Transverse colon (tissue), 4 donors: ENCODE measurements around the gene KCNIP3. TPM values are rescaled to one million over a fixed set of nuclear protein-coding genes. Genes with fewer than 3 reads are reported as not detected.
"Not testable (repeated sequence)": the region's sequence is repeated elsewhere in the genome, so short reads cannot be mapped to it uniquely, and the experiment has no call there.

Experiments
- DNase-seq: peaks from one replicate; pipeline ENCODE4 v3.0.0-alpha.2; 2019
- H3K27ac ChIP-seq, 4 donors: fragments of 200-600 bp; sonication (generic); 2 replicates each; pipeline ENCODE4 v1.5.1; 2016 to 2018; ENCODE audit warnings: inconsistent platforms in 4 of 4
- H3K27me3 ChIP-seq: fragments of 200-600 bp; sonication (generic); 2 replicates; pipeline ENCODE4 v1.5.1; 2017; ENCODE audit warnings: inconsistent platforms
- H3K36me3 ChIP-seq, 4 donors: fragments of 200-600 bp; sonication (generic); 2 replicates each; pipeline ENCODE4 v1.5.1; 2017 to 2019; ENCODE audit warnings: inconsistent platforms in 4 of 4
- H3K4me1 ChIP-seq, 4 donors: fragments of 200-600 bp; sonication (generic); 2 replicates each; pipeline ENCODE4 v1.5.1; 2017 to 2020; ENCODE audit warnings: inconsistent platforms in 4 of 4
- H3K4me3 ChIP-seq, 4 donors: fragments of 200-600 bp; sonication (generic); 1 replicate in 1 of 4; 2 replicates in 3 of 4; pipeline versions ENCODE4 v1.5.1 to v1.6.1; 2017 to 2019; ENCODE audit warnings: inconsistent platforms in 4 of 4
- H3K9me3 ChIP-seq, 2 donors: fragments of 200-600 bp; sonication (generic); 2 replicates each; pipeline ENCODE4 v1.5.1; 2017 to 2019; ENCODE audit warnings: inconsistent platforms in 2 of 2
- CTCF ChIP-seq, 5 experiments: fragments of 200-600 bp in 3 of 5; fragments of 450-650 bp in 2 of 5; sonication (generic) in 3 of 5; IDR thresholded peaks; 1 replicate in 2 of 5; 2 replicates in 3 of 5; pipeline ENCODE4 v1.5.1; 2016 to 2017; ENCODE audit warnings: antibody characterized with exemption in 5 of 5, inconsistent platforms in 3 of 5, mild to moderate bottlenecking in 2 of 5, moderate library complexity in 1 of 5
- EP300 ChIP-seq: sonication (generic); formaldehyde crosslinking; IDR thresholded peaks from one replicate; pipeline ENCODE4 v1.6.1; 2017; ENCODE audit warnings: antibody characterized with exemption, low read depth
- POLR2A ChIP-seq: fragments of 450-650 bp; IDR thresholded peaks from one replicate; pipeline ENCODE4 v1.6.1; 2016; ENCODE audit warnings: antibody characterized with exemption, mild to moderate bottlenecking, moderate library complexity
- POLR2AphosphoS5 ChIP-seq, 3 donors: sonication (generic); formaldehyde crosslinking; IDR thresholded peaks; one replicate each; pipeline ENCODE4 v1.6.1; 2016; ENCODE audit warnings: antibody characterized with exemption in 3 of 3
- WGBS, 2 donors: methylation state at CpG; one replicate each; pipeline ENCODE4 v1.1.5; 2018; ENCODE audit warnings: low coverage in 1 of 2; 5-methylcytosine and 5-hydroxymethylcytosine counted together
- in situ Hi-C, 4 donors: fragments of 200-750 bp; cut with MboI; loops; one replicate each; pipeline versions ENCODE4 v1.15.0 to v1.15.1; 2017; ENCODE audit warnings: low sequenced_read_pairs in 3 of 4, low pct_ligation_motif_present in 1 of 4, low pct_unique_long_range_greater_than_20kb in 1 of 4
- intact Hi-C: fragments of 100-400 bp; cut with DNase I; formaldehyde crosslinking; loops from one replicate; pipeline ENCODE4 v1.15.1; 2023; ENCODE audit warnings: low total_unique reads
- total RNA-seq, 4 donors: library from RNA; depleted of rRNA; stranded (reverse); fragments of >200 nt; gene quantifications; one replicate each; pipeline ENCODE4 v1.1.0, GENCODE V29; 2016

KCNIP3 gene
- total RNA-seq, 4 donors from 2014 or later: 1.8 to 4.0 (median 2.2) TPM

DNA sequence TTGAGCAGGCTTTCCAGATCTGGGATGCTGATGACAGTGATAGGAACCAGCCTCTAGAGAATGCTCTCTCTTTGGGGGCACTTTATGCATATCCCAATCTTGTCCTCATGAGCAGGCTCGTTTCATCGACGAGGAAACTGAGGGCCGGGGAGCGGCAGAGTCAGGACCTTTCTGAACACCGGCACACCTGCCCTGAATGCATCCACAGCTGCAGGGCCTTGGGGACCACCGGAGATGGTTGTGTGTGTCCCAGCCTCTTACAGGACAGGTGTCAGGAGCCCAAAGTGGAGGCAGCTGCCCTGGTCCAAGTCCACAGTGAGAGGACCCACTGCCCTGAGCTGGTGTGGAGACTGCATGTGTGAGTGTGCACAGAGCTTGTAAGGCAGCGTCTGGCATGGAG lies 57.8 kb downstream of the KCNIP3 start:
- Histone ChIP-seq H3K27ac (no peak overlapping the region), H3K9me3 (no peaks in the 10 kb centered on the region), H3K4me1 (no peaks in the 10 kb centered on the region), H3K36me3 (no peaks in the 10 kb centered on the region), H3K4me3 (no peak overlapping the region), H3K27me3 (no peaks in the 10 kb centered on the region)
- DNase-seq: no peak
- TF ChIP-seq POLR2A (no peak), POLR2AphosphoS5 (IDR thresholded peaks at IDR 0.05) (no peak), EP300 (no peak), CTCF (IDR thresholded peaks at IDR 0.05) (no peak)
- in situ Hi-C loops: no loop called here
- WGBS, 2 donors: 93 to 100% methylated on average over 1 to 8 of the region's 8 CpGs
- intact Hi-C loops: no loop called here

GRCh38 chr2:95355486-95355885 lies 58.3 kb downstream of the KCNIP3 start:
- in situ Hi-C loops, H3K27ac ChIP-seq, H3K4me1 ChIP-seq, DNase-seq, H3K4me3 ChIP-seq, H3K9me3 ChIP-seq, intact Hi-C loops, H3K36me3 ChIP-seq, H3K27me3 ChIP-seq: not testable (repeated sequence)
- 87% methylated on average over 5 of the region's 5 CpGs; no CpG with 5 or more reads in 1 of the 2 donors for WGBS, 2 donors

DNA sequence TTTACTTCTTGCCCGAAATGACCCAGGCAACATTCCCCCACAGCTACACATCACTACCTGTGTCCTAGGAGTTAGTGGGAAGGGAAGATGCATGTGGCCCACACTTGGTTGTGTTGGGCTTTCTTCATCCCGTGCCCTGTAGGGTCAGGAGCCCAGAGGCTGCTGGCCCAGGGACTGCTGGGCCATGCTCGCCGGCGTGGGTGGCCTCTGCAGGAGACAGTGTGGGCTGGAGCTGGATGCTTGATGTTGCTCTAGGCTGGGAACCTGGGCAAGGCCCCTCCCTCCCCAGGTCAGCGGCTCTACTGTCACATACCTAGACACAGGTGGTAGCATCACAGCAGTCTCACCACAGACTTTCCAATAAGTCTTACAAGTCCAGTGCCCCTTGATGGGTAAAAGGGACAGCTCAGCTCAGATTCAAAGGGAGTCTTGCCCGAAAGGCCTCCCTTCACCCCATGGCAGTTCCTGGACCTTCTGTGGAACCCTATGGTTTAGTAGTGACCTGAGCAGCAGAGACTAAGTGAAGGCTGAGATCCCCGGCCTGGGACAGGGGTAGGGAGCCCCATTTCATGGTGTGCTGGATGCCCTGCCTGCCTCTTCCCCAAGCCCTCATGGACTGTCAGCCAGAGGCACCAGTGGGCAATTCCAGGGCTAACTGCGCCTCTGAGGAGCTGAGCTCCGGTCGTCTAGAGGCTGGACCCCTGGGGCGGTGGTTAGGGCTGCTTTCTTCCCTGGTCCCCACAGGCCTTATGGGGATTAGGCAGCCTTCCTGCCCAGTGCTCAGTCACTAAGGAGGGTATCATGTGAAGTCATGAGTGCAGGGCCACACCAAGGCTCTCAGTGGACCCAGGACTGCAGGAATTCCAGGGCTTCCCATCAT lies 59.9 kb downstream of the KCNIP3 start:
- Histone ChIP-seq H3K27ac (no peak overlapping the region), H3K4me3 (no peak overlapping the region), H3K27me3 (no peaks in the 10 kb centered on the region), H3K36me3 (no peaks in the 10 kb centered on the region), H3K9me3 (no peaks in the 10 kb centered on the region), H3K4me1 (no peaks in the 10 kb centered on the region)
- TF ChIP-seq EP300 (no peak), POLR2AphosphoS5 (IDR thresholded peaks at IDR 0.05) (no peak), POLR2A (no peak), CTCF (IDR thresholded peaks at IDR 0.05) (no peak)
- WGBS, 2 donors: 87% methylated on average over 9 of the region's 12 CpGs; no CpG with 5 or more reads in 1 of the 2 donors
- no peak for DNase-seq
- in situ Hi-C loops: no loop called here
- intact Hi-C loops: no loop called here

- no peak overlapping the region for H3K27ac ChIP-seq
- intact Hi-C loops (no loop called here), in situ Hi-C loops (no loop called here)
- no peaks in the 10 kb centered on the region for H3K27me3 ChIP-seq
- H3K4me1 ChIP-seq: no peaks in the 10 kb centered on the region
- no peak overlapping the region for H3K4me3 ChIP-seq
- H3K36me3 ChIP-seq: no peaks in the 10 kb centered on the region
- WGBS, 2 donors: 87% methylated on average over 6 of the region's 6 CpGs; no CpG with 5 or more reads in 1 of the 2 donors
- no peaks in the 10 kb centered on the region for H3K9me3 ChIP-seq
- DNase-seq: no peak
- TF ChIP-seq POLR2AphosphoS5 (IDR thresholded peaks at IDR 0.05) (no peak), CTCF (IDR thresholded peaks at IDR 0.05) (no peak), EP300 (no peak), POLR2A (no peak)
These were observed 60.7 kb downstream of the KCNIP3 start for GRCh38 chr2:95357717-95358280.
